Heart right ventricle (tissue), 16 donors: ENCODE measurements around the gene HEPHL1. TPM values are rescaled to one million over a fixed set of nuclear protein-coding genes. Genes with fewer than 3 reads are reported as not detected.

Experiments
- ATAC-seq, 8 donors: fragments of 200-7000 bp; cut with Tn5 transposase; one replicate each; pipeline ENCODE4 v1.9.1; 2020; ENCODE audit warnings: mild to moderate bottlenecking in 8 of 8, moderate library complexity in 8 of 8, moderate number of reproducible peaks in 1 of 8
- DNase-seq, 2 donors: peaks; one replicate each; pipeline ENCODE4 v3.0.0-alpha.2; 2020
- H3K27ac ChIP-seq, 10 donors: fragments of 200-600 bp; sonication (generic) in 2 of 10; one replicate each; pipeline versions ENCODE4 v1.5.0 to v1.8.0; 2020 to 2022; ENCODE audit warnings: mild to moderate bottlenecking in 3 of 10
- H3K27me3 ChIP-seq, 7 donors: fragments of 200-600 bp; one replicate each; pipeline ENCODE4 v1.8.0; 2021 to 2022; ENCODE audit warnings: mild to moderate bottlenecking in 2 of 7
- H3K36me3 ChIP-seq, 9 donors: fragments of 200-600 bp; sonication (generic) in 1 of 9; one replicate each; pipeline versions ENCODE4 v1.5.0 to v1.8.0; 2020 to 2022; ENCODE audit warnings: mild to moderate bottlenecking in 2 of 9
- H3K4me1 ChIP-seq, 9 donors: fragments of 200-600 bp; sonication (generic) in 1 of 9; one replicate each; pipeline versions ENCODE4 v1.5.0 to v1.8.0; 2020 to 2022; ENCODE audit warnings: mild to moderate bottlenecking in 4 of 9
- H3K4me3 ChIP-seq, 10 donors: fragments of 200-600 bp; sonication (generic) in 2 of 10; one replicate each; pipeline versions ENCODE4 v1.5.0 to v1.8.0; 2020 to 2022; ENCODE audit warnings: mild to moderate bottlenecking in 7 of 10, moderate library complexity in 2 of 10
- H3K9me3 ChIP-seq, 11 donors: fragments of 200-600 bp in 10 of 11; sonication (generic) in 2 of 11; one replicate each; pipeline versions ENCODE4 v1.5.0 to v1.8.0; 2013 to 2022; ENCODE audit warnings: mild to moderate bottlenecking in 2 of 11, control low read depth in 1 of 11, moderate library complexity in 1 of 11
- WGBS, 2 donors: extraction: QIAGEN DNeasy Blood & Tissue Kit; methylation state at CpG; one replicate each; pipeline ENCODE4 v1.1.7; 2013; ENCODE audit warnings: inconsistent platforms in 1 of 2; 5-methylcytosine and 5-hydroxymethylcytosine counted together
- intact Hi-C, 10 donors: fragments of 100-400 bp; cut with DNase I; formaldehyde crosslinking; loops; one replicate each; pipeline versions ENCODE4 v1.11.1 to v1.14.2; 2022
- polyA plus RNA-seq, 2 donors: library from polyadenylated mRNA; stranded (reverse); fragments of 200-250 nt; gene quantifications; one replicate each; pipeline ENCODE4 v1.2.3, GENCODE V29; 2013
- total RNA-seq, 10 donors: library from RNA; stranded (reverse); fragmentation: NEBNext Ultra II Directional in 3 of 10; extraction: Animal tissue kit (Norgen Biotek cat#: 25700) in 3 of 10; gene quantifications; one replicate each; pipeline versions ENCODE4 v1.2.1 to v1.2.4, GENCODE V29; 2021 to 2023
- TF ChIP-seq, protein P1 (sequence below), 9 donors: fragments of 200-600 bp; sonication (generic) in 2 of 9; IDR thresholded peaks; one replicate each; pipeline versions ENCODE4 v1.5.0 to v1.8.0; 2021 to 2022; ENCODE audit warnings: antibody characterized with exemption in 9 of 9, mild to moderate bottlenecking in 5 of 9, moderate library complexity in 1 of 9
- donor health status: Arrhythmogenic right ventricular cardiomyopathy.
- donor health status: ischemic (EF 13 %, LVEDD 7.1; RV severe dilation, severe dysfunction).
- donor health status: healthy with polysubstance abuse.
- donor health status: DM: no; HTN: yes; CAD: no.
- donor health status: DM: no; HTN: no; CAD: no.
- donor health status: ischemic (EF 25% LVEDD 6.9; RV normal size, moderate dysfunction).
- donor health status: ischemic (EF 25% LVEDD 5.7; RV mildly dilated, moderate dysfunction).
- donor health status: healthy.
- donor health status: DM: yes; HTN: yes; CAD: no.
- donor health status: Ischemic cardiomyopathy.
- donor health status: ischemic (EF 35%, LVEDD 5.7; RV mildly dilated, moderate dysfunction).
- donor health status: nonischemic (EF 11% LVEDD 7.7; RV severe dilation, severe dysfunction).
- donor health status: DM: yes; HTN: yes; CAD: no.
- donor health status: PGD.
- donor health status: ischemic (EF 29% LVEDD 5.4; RV normal size, mild dysfunction).
- donor health status: nonischemic (EF 23%, LVEDD 6.1; RV moderate dilation, normal function).

HEPHL1 gene
- total and polyA plus RNA-seq, 12 donors, result not detected

DNA sequence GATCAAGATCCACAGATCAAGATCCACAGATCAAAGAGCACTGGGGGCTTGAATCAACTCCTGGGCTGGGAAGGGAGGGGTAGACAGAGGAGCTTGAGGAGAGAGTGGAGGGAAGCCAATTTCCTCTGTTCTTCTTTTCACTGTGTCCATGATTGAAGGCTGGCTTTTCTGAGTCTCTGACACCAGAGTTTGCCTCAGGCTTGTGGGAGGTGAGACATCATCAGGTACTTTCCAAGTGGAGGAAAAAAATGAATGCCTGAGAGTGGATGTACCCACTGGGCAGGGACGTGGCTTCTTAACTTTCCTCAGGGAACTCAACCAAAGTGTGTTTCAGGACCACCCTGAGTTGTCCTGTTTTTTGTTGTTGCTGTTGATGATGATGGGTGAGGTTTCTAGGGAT is 11.0 kb upstream of the HEPHL1 start:
- H3K4me3 ChIP-seq, result no peak overlapping the region
- H3K27ac ChIP-seq, result no peak overlapping the region
- TF ChIP-seq, protein P1, sequence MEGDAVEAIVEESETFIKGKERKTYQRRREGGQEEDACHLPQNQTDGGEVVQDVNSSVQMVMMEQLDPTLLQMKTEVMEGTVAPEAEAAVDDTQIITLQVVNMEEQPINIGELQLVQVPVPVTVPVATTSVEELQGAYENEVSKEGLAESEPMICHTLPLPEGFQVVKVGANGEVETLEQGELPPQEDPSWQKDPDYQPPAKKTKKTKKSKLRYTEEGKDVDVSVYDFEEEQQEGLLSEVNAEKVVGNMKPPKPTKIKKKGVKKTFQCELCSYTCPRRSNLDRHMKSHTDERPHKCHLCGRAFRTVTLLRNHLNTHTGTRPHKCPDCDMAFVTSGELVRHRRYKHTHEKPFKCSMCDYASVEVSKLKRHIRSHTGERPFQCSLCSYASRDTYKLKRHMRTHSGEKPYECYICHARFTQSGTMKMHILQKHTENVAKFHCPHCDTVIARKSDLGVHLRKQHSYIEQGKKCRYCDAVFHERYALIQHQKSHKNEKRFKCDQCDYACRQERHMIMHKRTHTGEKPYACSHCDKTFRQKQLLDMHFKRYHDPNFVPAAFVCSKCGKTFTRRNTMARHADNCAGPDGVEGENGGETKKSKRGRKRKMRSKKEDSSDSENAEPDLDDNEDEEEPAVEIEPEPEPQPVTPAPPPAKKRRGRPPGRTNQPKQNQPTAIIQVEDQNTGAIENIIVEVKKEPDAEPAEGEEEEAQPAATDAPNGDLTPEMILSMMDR (IDR thresholded peaks at IDR 0.05), result no peak
- no peaks in the 10 kb centered on the region for H3K36me3 ChIP-seq
- no peaks in the 10 kb centered on the region for H3K4me1 ChIP-seq
- WGBS, 2 donors, result 61 to 63% methylated on average over 1 of the region's 1 CpG
- ATAC-seq, result no peak
- H3K9me3 ChIP-seq, result peaks cover 0 to 13% (median 0%) of the 10 kb centered on the region in 11 donors
- H3K27me3 ChIP-seq, result peaks cover 0 to 7% (median 0%) of the 10 kb centered on the region in 7 donors
- intact Hi-C loops, result no loop called here
- DNase-seq, result no peak

GRCh38 chr11:94011478-94011877 is 9.7 kb upstream of the HEPHL1 start:
- no peak for ATAC-seq

GRCh38 chr11:94017446-94017845 is 3.7 kb upstream of the HEPHL1 start:
- DNase-seq (no peak), ATAC-seq (no peak)
- H3K27me3 ChIP-seq, result no peaks in the 10 kb centered on the region
- TF ChIP-seq, protein P1 (IDR thresholded peaks at IDR 0.05), result no peak
- no peak overlapping the region for H3K27ac ChIP-seq
- H3K36me3 ChIP-seq, result no peaks in the 10 kb centered on the region
- no peaks in the 10 kb centered on the region for H3K4me1 ChIP-seq
- peaks cover 0 to 21% (median 0%) of the 10 kb centered on the region in 11 donors for H3K9me3 ChIP-seq
- intact Hi-C loops, result no loop called here
- H3K4me3 ChIP-seq, result no peak overlapping the region

More at GRCh38 chr11:94011478-94011877, 9.7 kb upstream of the HEPHL1 start:
- H3K4me3 ChIP-seq, result no peak overlapping the region
- WGBS, 2 donors, result 74 to 82% methylated on average over 3 of the region's 3 CpGs
- TF ChIP-seq, protein P1 (IDR thresholded peaks at IDR 0.05), result no peak
- peaks cover 0 to 7% (median 0%) of the 10 kb centered on the region in 7 donors for H3K27me3 ChIP-seq
- no peak overlapping the region for H3K27ac ChIP-seq
- H3K36me3 ChIP-seq, result no peaks in the 10 kb centered on the region
- intact Hi-C loops, result no loop called here
- no peak for DNase-seq
- no peaks in the 10 kb centered on the region for H3K4me1 ChIP-seq
- H3K9me3 ChIP-seq, result peaks cover 0 to 21% (median 0%) of the 10 kb centered on the region in 11 donors

GRCh38 chr11:94018721-94019120 is 2.4 kb upstream of the HEPHL1 start:
- H3K4me3 ChIP-seq, result no peak overlapping the region
- intact Hi-C loops, result no loop called here
- 48 to 52% methylated on average over 4 of the region's 4 CpGs for WGBS, 2 donors
- no peaks in the 10 kb centered on the region for H3K27me3 ChIP-seq
- no peaks in the 10 kb centered on the region for H3K4me1 ChIP-seq
- H3K27ac ChIP-seq, result no peak overlapping the region
- H3K36me3 ChIP-seq, result no peaks in the 10 kb centered on the region
- H3K9me3 ChIP-seq, result peaks cover 0 to 19% (median 0%) of the 10 kb centered on the region in 11 donors
- TF ChIP-seq, protein P1 (IDR thresholded peaks at IDR 0.05), result no peak
- no peak for DNase-seq
- no peak for ATAC-seq
